SU-DHL-6 (cell line): ENCODE measurements around the gene DOK7.

Experiments
- H2AFZ ChIP-seq: fragments of 200-600 bp; sonication (generic); 2 replicates; pipeline ENCODE4 v1.6.1; 2014; ENCODE audit warnings: low read depth, mild to moderate bottlenecking, moderate library complexity, mixed read lengths, antibody characterized with exemption, low read length; ENCODE audit not compliant: severe bottlenecking
- H3F3A ChIP-seq: fragments of 200-600 bp; shearing (Covaris generic); 2 replicates; pipeline ENCODE4 v1.6.0; 2016; ENCODE audit warnings: antibody characterized with exemption, mild to moderate bottlenecking; ENCODE audit not compliant: insufficient read depth
- H3K27ac ChIP-seq: fragments of 200-600 bp; sonication (generic); 2 replicates; pipeline ENCODE4 v1.5.1; 2016; ENCODE audit warnings: low read depth, mild to moderate bottlenecking, low read length, moderate library complexity, mixed read lengths
- H3K27me3 ChIP-seq: fragments of 200-600 bp; sonication (generic), shearing (Covaris generic); 2 replicates; pipeline ENCODE4 v1.6.0; 2014; ENCODE audit warnings: mild to moderate bottlenecking, low read length
- H3K36me3 ChIP-seq: fragments of 200-600 bp; sonication (generic); 2 replicates; pipeline ENCODE4 v1.6.1; 2014; ENCODE audit warnings: mild to moderate bottlenecking, low read length, mixed read lengths
- H3K4me2 ChIP-seq: fragments of 300-600, 200-600 bp; shearing (Covaris generic), sonication (generic); 2 replicates; pipeline ENCODE4 v1.6.0; 2014; ENCODE audit warnings: low read length, low read depth, mild to moderate bottlenecking; ENCODE audit not compliant: poor library complexity, severe bottlenecking
- H3K4me3 ChIP-seq: fragments of 200-600 bp; sonication (generic); 2 replicates; pipeline ENCODE4 v1.5.1; 2014; ENCODE audit warnings: antibody characterized with exemption, low read length, mild to moderate bottlenecking, mixed read lengths; ENCODE audit not compliant: insufficient read depth, poor library complexity, severe bottlenecking
- H3K79me2 ChIP-seq: fragments of 200-600 bp; sonication (generic); 2 replicates; pipeline ENCODE4 v1.6.1; 2014; ENCODE audit warnings: mild to moderate bottlenecking, low read length, moderate library complexity; ENCODE audit not compliant: insufficient read depth
- H3K9ac ChIP-seq: fragments of 200-600 bp; sonication (generic); 2 replicates; pipeline ENCODE4 v1.7.0; 2014; ENCODE audit warnings: mild to moderate bottlenecking, low read length
- H3K9me2 ChIP-seq: fragments of 200-600 bp; sonication (generic); replicated peaks from 2 replicates; pipeline ENCODE4 v1.6.1; 2014; ENCODE audit warnings: low read length; ENCODE audit not compliant: insufficient read depth
- H3K9me3 ChIP-seq: fragments of 200-600 bp; sonication (generic); 2 replicates; pipeline ENCODE4 v1.6.1; 2014; ENCODE audit warnings: low read length, mixed read lengths; ENCODE audit not compliant: insufficient read depth
- H4K20me1 ChIP-seq: fragments of 200-600 bp; sonication (generic); 2 replicates; pipeline ENCODE4 v1.6.1; 2014; ENCODE audit warnings: low read depth, mild to moderate bottlenecking, antibody characterized with exemption, low read length, moderate library complexity, mixed read lengths
- EZH2phosphoT487 ChIP-seq: fragments of 200-600 bp; sonication (generic), shearing (Covaris generic); conservative IDR thresholded peaks from 2 replicates; pipeline ENCODE4 v1.6.1; 2018; ENCODE audit warnings: mild to moderate bottlenecking, antibody characterized with exemption, low read length, moderate library complexity, mixed read lengths
- TF ChIP-seq, protein P1 (sequence below): fragments of 200-600 bp; sonication (generic); IDR thresholded peaks from one replicate; pipeline ENCODE4 v1.5.1; 2017; ENCODE audit warnings: antibody characterized with exemption, mild to moderate bottlenecking, low read length, moderate library complexity; ENCODE audit not compliant: insufficient read depth, poor library complexity, severe bottlenecking

The DOK7 gene

DNA sequence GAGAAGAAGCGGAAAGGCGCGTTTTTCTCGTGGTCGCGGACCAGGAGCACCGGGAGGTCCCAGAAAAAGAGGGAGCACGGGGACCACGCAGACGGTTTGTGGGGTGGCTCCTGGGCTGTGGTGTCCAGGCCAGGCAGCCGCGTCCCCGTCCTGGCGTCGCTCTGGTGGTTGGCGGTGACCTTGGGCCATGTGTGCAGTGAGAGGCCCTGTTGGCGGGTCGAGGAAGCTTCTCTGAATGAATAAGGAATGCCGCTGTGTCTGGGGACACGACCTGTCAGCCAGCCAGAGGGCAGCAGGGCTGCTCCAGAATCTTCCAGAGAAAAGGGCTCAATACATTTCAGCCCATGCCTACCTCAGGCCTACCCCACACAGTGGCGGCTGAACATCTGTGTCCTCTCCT is 45.7 kb upstream of the DOK7 start:
- H2AFZ ChIP-seq = no peak overlapping the region
- H3K36me3 ChIP-seq = no peaks in the 10 kb centered on the region
- H3K9me2 ChIP-seq = no peaks in the 10 kb centered on the region
- no peaks in the 10 kb centered on the region for H3K79me2 ChIP-seq
- TF ChIP-seq EZH2phosphoT487 = no peak
- TF ChIP-seq, protein P1, sequence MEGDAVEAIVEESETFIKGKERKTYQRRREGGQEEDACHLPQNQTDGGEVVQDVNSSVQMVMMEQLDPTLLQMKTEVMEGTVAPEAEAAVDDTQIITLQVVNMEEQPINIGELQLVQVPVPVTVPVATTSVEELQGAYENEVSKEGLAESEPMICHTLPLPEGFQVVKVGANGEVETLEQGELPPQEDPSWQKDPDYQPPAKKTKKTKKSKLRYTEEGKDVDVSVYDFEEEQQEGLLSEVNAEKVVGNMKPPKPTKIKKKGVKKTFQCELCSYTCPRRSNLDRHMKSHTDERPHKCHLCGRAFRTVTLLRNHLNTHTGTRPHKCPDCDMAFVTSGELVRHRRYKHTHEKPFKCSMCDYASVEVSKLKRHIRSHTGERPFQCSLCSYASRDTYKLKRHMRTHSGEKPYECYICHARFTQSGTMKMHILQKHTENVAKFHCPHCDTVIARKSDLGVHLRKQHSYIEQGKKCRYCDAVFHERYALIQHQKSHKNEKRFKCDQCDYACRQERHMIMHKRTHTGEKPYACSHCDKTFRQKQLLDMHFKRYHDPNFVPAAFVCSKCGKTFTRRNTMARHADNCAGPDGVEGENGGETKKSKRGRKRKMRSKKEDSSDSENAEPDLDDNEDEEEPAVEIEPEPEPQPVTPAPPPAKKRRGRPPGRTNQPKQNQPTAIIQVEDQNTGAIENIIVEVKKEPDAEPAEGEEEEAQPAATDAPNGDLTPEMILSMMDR = no peak
- no peak overlapping the region for H3K4me3 ChIP-seq
- H3K27ac ChIP-seq = no peak overlapping the region
- H3K9ac ChIP-seq = no peak overlapping the region
- no peaks in the 10 kb centered on the region for H3K27me3 ChIP-seq
- H3K9me3 ChIP-seq = no peaks in the 10 kb centered on the region
- no peaks in the 10 kb centered on the region for H4K20me1 ChIP-seq
- H3F3A ChIP-seq = no peaks in the 10 kb centered on the region
- no peak overlapping the region for H3K4me2 ChIP-seq

DNA sequence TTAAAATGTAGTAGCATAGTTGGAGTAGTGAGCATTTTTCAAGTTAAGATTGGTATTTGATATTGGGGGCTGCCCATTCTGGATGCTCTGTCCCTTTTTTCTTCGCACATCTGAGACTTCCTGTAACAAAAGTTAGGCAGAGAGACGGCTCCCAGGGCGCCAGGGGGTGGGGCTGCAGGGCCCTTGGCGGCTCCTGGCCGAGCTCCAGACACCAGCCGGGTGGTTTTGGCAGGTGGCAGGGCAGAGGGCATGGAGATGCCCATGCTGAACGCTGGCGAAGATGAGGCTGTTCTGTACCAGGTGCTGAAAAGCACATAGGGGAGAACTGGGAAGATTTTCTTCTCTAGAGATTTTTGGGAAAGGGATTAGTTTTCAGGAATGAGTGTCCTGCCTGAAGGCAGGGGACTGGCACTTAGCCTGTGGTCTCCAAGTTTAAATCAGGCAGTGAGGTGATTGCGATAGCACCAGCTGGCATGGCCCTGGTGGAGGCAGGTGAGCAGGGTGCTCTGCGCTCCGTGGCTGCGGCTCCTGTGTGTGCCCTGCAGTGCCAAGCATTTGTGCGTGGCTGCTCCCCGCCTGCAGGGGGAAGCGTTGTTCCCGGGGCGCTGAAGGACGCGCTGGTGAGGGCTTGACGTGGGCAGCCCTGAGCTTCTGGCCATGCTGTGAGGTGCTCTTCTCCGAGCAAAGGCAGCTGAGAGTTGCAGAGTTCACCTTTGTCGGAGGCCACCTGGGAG is 44.9 kb upstream of the DOK7 start:
- Histone ChIP-seq H3K27me3 (no peaks in the 10 kb centered on the region), H4K20me1 (no peaks in the 10 kb centered on the region), H3K36me3 (no peaks in the 10 kb centered on the region), H3K79me2 (no peaks in the 10 kb centered on the region), H3K4me3 (no peak overlapping the region), H3K9me2 (no peaks in the 10 kb centered on the region), H3K27ac (no peak overlapping the region), H3K9ac (no peak overlapping the region), H3F3A (no peaks in the 10 kb centered on the region), H3K4me2 (no peak overlapping the region), H2AFZ (no peak overlapping the region), H3K9me3 (no peaks in the 10 kb centered on the region)
- TF ChIP-seq, protein P1 = no peak
- no peak for TF ChIP-seq EZH2phosphoT487

DNA sequence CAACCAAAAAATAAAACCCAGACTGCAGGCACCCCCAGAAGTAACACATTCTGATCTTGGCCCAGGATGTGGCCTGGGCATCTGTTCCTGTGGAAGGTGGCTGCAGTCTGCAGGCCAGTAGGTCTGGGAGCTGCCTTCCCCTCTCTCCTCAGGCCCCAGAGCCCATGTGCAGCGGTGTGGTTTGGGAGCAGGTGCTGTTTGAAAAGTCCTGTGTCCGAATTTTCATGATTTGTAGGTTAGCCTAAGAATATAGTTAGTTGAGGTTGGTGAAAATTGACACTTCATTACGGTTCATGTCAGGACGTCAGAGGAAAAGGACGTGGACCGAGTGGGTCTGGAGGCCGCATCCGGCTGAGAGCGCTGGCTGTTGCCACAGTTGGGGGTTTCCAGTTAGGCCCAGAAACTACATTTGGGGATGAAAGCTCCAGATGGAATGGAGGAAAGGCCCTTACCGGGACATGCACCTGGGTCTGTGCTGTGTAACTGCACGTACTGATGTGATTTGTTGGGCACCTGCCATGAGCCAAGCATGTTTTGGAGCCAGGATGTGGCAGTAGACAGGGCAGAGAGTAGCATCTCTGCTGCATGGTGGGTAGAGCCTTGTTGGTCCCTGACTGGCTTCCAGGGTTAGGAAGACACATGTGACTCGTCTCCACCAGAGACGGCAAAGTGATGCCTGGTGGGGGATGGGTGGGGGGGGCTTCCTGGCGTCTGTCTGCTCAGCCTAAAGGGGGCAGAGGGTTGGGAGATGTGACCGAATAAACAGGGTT is 43.1 kb upstream of the DOK7 start:
- Histone ChIP-seq H4K20me1 (no peaks in the 10 kb centered on the region), H3K9me2 (no peaks in the 10 kb centered on the region), H3K9ac (no peak overlapping the region), H3K4me2 (no peak overlapping the region), H3F3A (no peaks in the 10 kb centered on the region), H3K4me3 (no peak overlapping the region), H3K27ac (no peak overlapping the region), H2AFZ (no peak overlapping the region), H3K27me3 (no peaks in the 10 kb centered on the region), H3K79me2 (no peaks in the 10 kb centered on the region), H3K9me3 (no peaks in the 10 kb centered on the region), H3K36me3 (no peaks in the 10 kb centered on the region)
- no peak for TF ChIP-seq EZH2phosphoT487
- TF ChIP-seq, protein P1 = no peak
